Suppressor macrophage treated with lipopolysaccharide for 4 hours (primary cell): Measurements from ENCODE around the gene CLK3.
"Not testable (repeated sequence)": the region's sequence is repeated elsewhere in the genome, so short reads cannot be mapped to it uniquely, and the experiment has no call there.

Experiments
- DNase-seq: peaks from one replicate; pipeline ENCODE4 v3.0.0-alpha.2; 2020

Gene CLK3

GRCh38 chr15:74646480-74646879 is 30.8 kb downstream of the CLK3 start:
- no peak for DNase-seq

DNA sequence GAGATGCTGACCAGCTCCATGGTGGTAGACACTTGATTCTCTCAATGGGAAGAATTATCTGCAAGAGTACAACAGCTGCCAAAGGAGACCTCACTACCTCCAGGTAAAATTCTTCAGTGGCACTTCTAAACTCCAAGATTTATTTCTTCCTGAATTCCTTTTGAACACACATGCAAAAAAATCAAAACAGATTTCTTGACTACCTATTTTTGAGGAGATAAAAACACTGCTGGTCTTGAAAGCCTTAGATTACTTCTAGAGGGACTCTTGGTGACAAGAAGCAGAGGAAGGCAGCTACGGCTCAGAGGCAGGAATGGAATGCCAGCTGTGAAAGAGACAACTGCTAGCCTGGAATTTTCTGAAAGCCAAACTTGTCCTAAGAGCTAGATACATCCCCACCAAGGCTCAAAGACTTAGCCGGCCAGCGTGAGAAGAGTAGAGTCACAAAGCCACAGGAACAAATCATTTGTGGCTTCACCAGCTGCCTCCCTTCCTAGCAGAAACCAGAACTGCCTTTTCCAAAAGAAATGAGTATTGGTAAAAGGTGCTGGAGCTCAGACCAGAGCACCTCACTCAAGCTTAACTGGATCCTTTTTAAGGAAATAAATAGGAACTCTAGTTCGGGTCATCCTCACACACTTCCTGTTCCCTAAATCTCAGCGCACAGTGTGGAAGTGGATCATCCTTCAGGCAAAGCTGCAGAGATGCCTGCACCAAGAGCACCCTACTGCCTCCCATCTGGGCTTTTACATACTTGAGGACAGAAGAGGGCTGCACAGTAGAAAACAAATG is 32.6 kb downstream of the CLK3 start:
- peak; percentile 23 for DNase-seq

GRCh38 chr15:74651242-74651741 is 35.7 kb downstream of the CLK3 start:
- no peak for DNase-seq

GRCh38 chr15:74653426-74654102 is 37.9 kb downstream of the CLK3 start:
- no peak for DNase-seq

DNA sequence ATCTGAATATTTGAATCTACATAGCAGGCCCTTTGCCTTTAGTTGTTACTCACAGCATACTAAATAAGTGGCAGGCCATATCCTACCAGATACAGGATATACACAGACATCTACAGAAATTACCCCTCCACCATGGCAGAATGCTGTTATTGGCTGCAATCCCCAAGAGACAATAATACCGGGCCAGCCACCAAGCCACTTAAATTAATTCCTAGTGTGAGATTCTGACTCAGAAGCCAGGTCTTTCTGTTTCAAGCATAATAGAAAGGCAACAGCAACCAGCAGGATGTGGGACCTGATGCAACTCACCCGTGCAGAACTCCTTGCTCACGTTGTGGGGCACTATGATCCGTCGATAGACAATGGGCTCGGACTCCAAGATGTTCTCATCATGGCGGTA is 39.8 kb downstream of the CLK3 start:
- DNase-seq, result no peak

GRCh38 chr15:74656935-74657535 is 41.4 kb downstream of the CLK3 start:
- no peak for DNase-seq

DNA sequence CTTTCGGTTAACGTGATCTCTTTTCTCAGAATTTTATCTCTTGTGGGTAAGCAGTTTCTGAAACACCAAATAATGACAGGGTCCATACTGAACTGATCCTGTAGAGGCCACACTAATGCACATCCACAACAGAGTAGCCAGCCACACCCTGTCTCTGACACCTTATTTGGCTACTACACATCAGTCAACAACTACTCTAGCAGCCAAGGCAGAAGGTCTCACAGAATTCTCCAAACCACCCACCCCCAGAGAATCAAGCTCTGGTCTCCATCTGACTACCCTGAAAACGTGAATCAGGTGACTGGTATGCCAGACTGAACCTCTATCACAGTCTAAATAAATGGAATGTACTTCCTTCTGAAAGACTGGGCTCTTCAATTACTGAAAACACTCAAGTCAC is 42.2 kb downstream of the CLK3 start:
- DNase-seq, result no peak

DNA sequence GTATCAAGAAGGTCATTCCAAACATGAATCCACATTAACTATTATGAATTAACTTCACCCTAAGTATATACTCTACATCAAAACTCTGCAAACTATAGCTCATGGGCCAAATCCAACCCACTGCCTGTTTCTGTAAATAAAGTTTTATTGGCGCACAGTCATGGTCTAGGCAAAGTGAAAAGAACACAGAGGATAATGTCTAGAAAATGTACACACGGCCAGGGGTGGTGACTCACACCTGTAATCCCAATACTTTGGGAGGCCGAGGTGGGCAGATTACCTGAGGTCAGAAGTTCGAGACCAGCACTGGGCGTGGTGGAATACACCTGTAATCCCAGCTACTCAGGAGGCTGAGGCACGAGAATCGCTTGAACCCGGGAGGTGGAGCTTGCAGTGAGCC is 45.6 kb downstream of the CLK3 start:
- DNase-seq, result not testable (repeated sequence)

- DNase-seq, result no peak
Measured at GRCh38 chr15:74662064-74662860, 46.6 kb downstream of the CLK3 start.

- DNase-seq, result no peak
Measured at GRCh38 chr15:74663303-74664027, 47.8 kb downstream of the CLK3 start.

DNA sequence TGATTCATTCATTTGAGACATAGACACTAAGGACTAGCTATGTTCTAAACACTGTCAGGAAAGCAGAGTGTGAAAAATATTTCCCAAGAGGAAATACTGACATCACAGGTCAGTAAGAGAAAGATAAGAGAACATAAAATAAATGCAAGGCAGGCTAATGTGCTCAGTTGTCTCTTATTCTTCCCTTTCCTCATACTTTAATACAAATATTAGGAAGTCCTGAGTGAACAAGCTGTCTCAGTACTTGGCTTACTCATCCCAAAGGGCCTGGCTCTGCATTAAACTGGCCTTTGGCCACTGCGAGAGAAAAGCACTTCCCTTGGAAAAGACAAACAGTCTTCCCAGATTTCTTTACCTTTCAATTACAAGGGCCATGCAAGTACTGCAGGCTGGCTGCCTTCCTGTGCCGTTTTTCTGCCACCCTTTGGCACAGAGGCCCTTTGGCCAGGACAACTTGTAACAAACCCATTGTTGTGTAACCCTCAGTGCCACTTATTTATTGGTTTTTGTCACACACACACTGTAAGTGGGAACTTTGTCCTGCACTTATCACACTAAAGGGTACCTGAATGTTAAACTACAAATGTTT is 48.5 kb downstream of the CLK3 start:
- DNase-seq, result peak; percentile 31

DNA sequence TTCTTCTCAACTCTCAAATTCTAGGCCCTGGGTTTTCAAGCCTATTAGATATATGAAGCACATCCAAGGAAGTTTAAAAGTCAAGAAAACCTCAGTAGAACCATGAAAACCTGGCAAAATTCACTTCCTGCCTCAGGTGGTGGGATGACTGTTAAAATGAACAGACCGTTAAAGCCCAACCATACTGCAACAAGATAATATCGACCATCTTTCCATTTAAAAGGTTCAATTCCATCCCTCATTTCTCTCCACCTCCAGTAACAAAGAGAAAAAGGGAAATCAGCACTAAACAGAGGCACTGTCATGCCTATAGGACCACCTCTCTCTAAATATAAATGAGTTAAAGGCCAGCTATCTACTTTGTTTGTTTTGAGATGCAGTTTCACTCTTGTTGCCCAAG is 49.0 kb downstream of the CLK3 start:
- no peak for DNase-seq

DNA sequence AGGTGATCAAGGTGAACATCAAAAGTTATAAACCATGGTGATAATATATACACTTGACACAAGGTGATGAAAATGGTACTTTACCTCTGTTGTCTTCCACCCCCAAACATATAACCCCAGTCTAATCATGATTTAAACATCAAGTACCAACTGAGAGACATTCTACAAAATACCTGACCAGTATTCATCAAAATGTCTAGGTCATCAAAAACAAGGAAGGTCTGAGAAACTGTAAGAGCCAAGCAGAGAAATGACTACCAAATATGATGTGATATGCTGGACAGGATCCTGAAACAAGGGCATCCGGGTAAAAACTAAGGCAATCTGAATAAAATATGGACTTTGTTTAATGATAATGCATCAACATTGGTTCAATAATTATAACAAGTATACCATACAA is 52.3 kb downstream of the CLK3 start:
- DNase-seq, result no peak

DNA sequence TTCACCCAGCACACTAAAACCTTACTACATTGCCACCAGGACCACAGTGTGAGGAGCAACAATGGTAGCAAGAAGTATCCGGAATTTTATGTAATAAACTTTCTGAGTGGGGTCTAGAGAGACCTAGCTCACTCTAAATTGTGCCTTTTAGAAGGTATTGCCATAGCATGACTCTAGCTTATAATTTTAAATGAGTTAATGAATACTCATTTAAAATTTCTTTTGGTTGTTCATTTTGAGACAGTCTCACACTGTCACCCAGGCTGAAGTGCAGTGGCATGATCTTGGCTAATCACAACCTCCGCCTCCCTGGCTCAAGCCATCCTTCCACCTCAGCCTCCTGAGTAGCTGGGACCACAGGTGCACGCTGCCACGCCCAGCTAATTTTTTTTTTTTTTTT is 54.0 kb downstream of the CLK3 start:
- no peak for DNase-seq

DNA sequence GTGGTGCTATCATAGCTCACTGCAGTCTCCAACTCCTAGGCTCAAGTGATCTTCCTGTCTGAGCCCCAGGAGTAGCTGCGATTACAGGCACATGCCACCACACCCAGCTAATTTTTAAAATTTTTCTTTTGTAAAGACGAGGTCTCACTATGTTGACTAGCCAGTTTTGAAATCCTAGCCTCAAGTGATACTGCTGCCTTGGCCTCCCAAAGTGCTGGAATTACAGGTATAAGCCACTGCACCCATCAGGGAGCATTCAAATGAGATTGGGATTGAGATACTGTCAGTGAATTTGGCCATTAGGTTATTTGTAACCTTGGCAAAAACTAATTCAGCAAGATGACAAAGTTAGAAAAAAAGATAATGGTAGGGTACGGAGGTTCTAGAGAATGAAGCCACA is 58.5 kb downstream of the CLK3 start:
- DNase-seq, result no peak

- DNase-seq, result no peak
Measured at GRCh38 chr15:74676801-74677200, 61.2 kb downstream of the CLK3 start.
